Small intestine (tissue), 7 donors: ENCODE measurements around the gene PRDM10. TPM values are rescaled to one million over a fixed set of nuclear protein-coding genes. Genes with fewer than 3 reads are reported as not detected.

Source experiments
- DNase-seq, 2 donors: peaks; one replicate each; pipeline versions ENCODE4 v3.0.0 to v3.0.0-alpha.2; 2013
- FAIRE-seq: peaks from 2 replicates; lab custom pipeline; 2012; peaks lifted over from hg19 to GRCh38; lab: Jason Lieb, UNC
- H3K27ac ChIP-seq, 3 donors: one replicate each; pipeline ENCODE4 v1.5.1; 2013; ENCODE audit warnings: low read length in 2 of 3, mild to moderate bottlenecking in 2 of 3, control low read depth in 1 of 3, inconsistent platforms in 1 of 3, low read depth in 1 of 3, moderate library complexity in 1 of 3
- H3K27me3 ChIP-seq, 3 donors: one replicate each; pipeline ENCODE4 v1.6.1; 2013; ENCODE audit warnings: low read length in 3 of 3, inconsistent platforms in 1 of 3; ENCODE audit not compliant: control insufficient read depth in 3 of 3, insufficient read depth in 3 of 3
- H3K36me3 ChIP-seq, 3 donors: one replicate each; pipeline ENCODE4 v1.6.1; 2013; ENCODE audit warnings: low read length in 3 of 3, inconsistent platforms in 1 of 3, low read depth in 1 of 3, mild to moderate bottlenecking in 1 of 3, moderate library complexity in 1 of 3; ENCODE audit not compliant: control insufficient read depth in 3 of 3, insufficient read depth in 2 of 3
- H3K4me1 ChIP-seq, 3 donors: one replicate each; pipeline ENCODE4 v1.6.1; 2013; ENCODE audit warnings: low read length in 2 of 3, inconsistent platforms in 1 of 3, low read depth in 1 of 3, mild to moderate bottlenecking in 1 of 3, moderate library complexity in 1 of 3; ENCODE audit not compliant: control insufficient read depth in 3 of 3, insufficient read depth in 2 of 3
- H3K4me3 ChIP-seq, 3 donors: one replicate each; pipeline ENCODE4 v1.5.1; 2013; ENCODE audit warnings: low read length in 3 of 3, control low read depth in 1 of 3, inconsistent platforms in 1 of 3, low read depth in 1 of 3, mild to moderate bottlenecking in 1 of 3, moderate library complexity in 1 of 3
- H3K9me3 ChIP-seq, 2 donors: one replicate each; pipeline ENCODE4 v1.6.1; 2013; ENCODE audit warnings: low read depth in 1 of 2, low read length in 1 of 2; ENCODE audit not compliant: control insufficient read depth in 2 of 2, insufficient read depth in 1 of 2
- WGBS, 3 donors: extraction: QIAGEN DNeasy Blood & Tissue Kit; methylation state at CpG; one replicate each; pipeline ENCODE4 v1.1.7; 2013; 5-methylcytosine and 5-hydroxymethylcytosine counted together
- polyA plus RNA-seq, 4 donors: library from polyadenylated mRNA; stranded (reverse) in 3 of 4; unstranded in 1 of 4; fragments of 200-250 nt in 3 of 4; fragments of 120-200 nt in 1 of 4; gene quantifications; one replicate each; pipeline versions ENCODE4 v1.2.1 to v1.2.3, GENCODE V29; 2013
- donor health status: healthy with polysubstance abuse.
- donor health status: control.
- donor health status: control.
- donor health status: Bipolar disorder and iron deficiency.
- donor health status: healthy.

Gene PRDM10
- polyA plus RNA-seq, 4 donors: 2.7 to 8.8 (median 3.3) TPM

GRCh38 chr11:129944696-129945095 is 57.9 kb downstream of the PRDM10 start:
- no peak for FAIRE-seq
- Histone ChIP-seq H3K4me3 (no peak overlapping the region), H3K36me3 (peaks cover 3 to 34% (median 6%) of the 10 kb centered on the region in 3 donors), H3K9me3 (no peaks in the 10 kb centered on the region), H3K27ac (no peak overlapping the region), H3K4me1 (peaks cover 0 to 7% (median 0%) of the 10 kb centered on the region in 3 donors), H3K27me3 (no peaks in the 10 kb centered on the region)
- WGBS, 3 donors: 95 to 99% (median 98%) methylated on average over 13 to 18 of the region's 18 CpGs
- DNase-seq: no peak

GRCh38 chr11:129943036-129943435 is 59.6 kb downstream of the PRDM10 start:
- DNase-seq: peak in 1 of 2 donors; percentile 65
- Histone ChIP-seq H3K9me3 (no peaks in the 10 kb centered on the region), H3K4me1 (peaks cover 0 to 7% (median 0%) of the 10 kb centered on the region in 3 donors), H3K4me3 (no peak overlapping the region), H3K27ac (peak overlapping the region in 1 of 3 donors; percentile 1), H3K27me3 (no peaks in the 10 kb centered on the region), H3K36me3 (peaks cover 3 to 41% (median 6%) of the 10 kb centered on the region in 3 donors)
- no peak for FAIRE-seq

- WGBS, 3 donors: 87 to 94% (median 93%) methylated on average over 4 of the region's 4 CpGs
These were observed 63.1 kb downstream of the PRDM10 start for GRCh38 chr11:129939510-129939909.

GRCh38 chr11:129938764-129939163 is 63.9 kb downstream of the PRDM10 start:
- no peaks in the 10 kb centered on the region for H3K9me3 ChIP-seq
- no peak for FAIRE-seq
- H3K27ac ChIP-seq: no peak overlapping the region
- no peaks in the 10 kb centered on the region for H3K27me3 ChIP-seq
- 88 to 93% (median 91%) methylated on average over 5 of the region's 5 CpGs for WGBS, 3 donors
- H3K4me1 ChIP-seq: peaks cover 0 to 7% (median 0%) of the 10 kb centered on the region in 3 donors
- no peak for DNase-seq
- no peak overlapping the region for H3K4me3 ChIP-seq
- H3K36me3 ChIP-seq: peaks cover 3 to 22% (median 7%) of the 10 kb centered on the region in 3 donors

More at GRCh38 chr11:129939510-129939909, 63.1 kb downstream of the PRDM10 start:
- no peak for FAIRE-seq
- H3K4me3 ChIP-seq: no peak overlapping the region
- H3K27me3 ChIP-seq: no peaks in the 10 kb centered on the region
- no peak for DNase-seq
- peaks cover 3 to 21% (median 3%) of the 10 kb centered on the region in 3 donors for H3K36me3 ChIP-seq
- peaks cover 0 to 7% (median 0%) of the 10 kb centered on the region in 3 donors for H3K4me1 ChIP-seq
- no peaks in the 10 kb centered on the region for H3K9me3 ChIP-seq
- H3K27ac ChIP-seq: no peak overlapping the region

- Histone ChIP-seq H3K4me3 (no peak overlapping the region), H3K9me3 (no peaks in the 10 kb centered on the region), H3K36me3 (peaks cover 3 to 25% (median 9%) of the 10 kb centered on the region in 3 donors), H3K27me3 (no peaks in the 10 kb centered on the region), H3K27ac (no peak overlapping the region), H3K4me1 (peaks cover 0 to 6% (median 0%) of the 10 kb centered on the region in 3 donors)
- WGBS, 3 donors: 93 to 96% (median 94%) methylated on average over 4 of the region's 4 CpGs
- no peak for DNase-seq
- FAIRE-seq: no peak
These were observed 64.9 kb downstream of the PRDM10 start for GRCh38 chr11:129937592-129938238.

- FAIRE-seq (no peak), DNase-seq (no peak)
- no peaks in the 10 kb centered on the region for H3K9me3 ChIP-seq
- H3K36me3 ChIP-seq: peaks cover 0 to 29% (median 12%) of the 10 kb centered on the region in 3 donors
- no peak overlapping the region for H3K4me3 ChIP-seq
- H3K4me1 ChIP-seq: no peaks in the 10 kb centered on the region
- no peak overlapping the region for H3K27ac ChIP-seq
- H3K27me3 ChIP-seq: no peaks in the 10 kb centered on the region
- WGBS, 3 donors: 87 to 91% (median 91%) methylated on average over 3 of the region's 3 CpGs
These were observed 66.9 kb downstream of the PRDM10 start for GRCh38 chr11:129935723-129936122.

- no peak for FAIRE-seq
- no peaks in the 10 kb centered on the region for H3K4me1 ChIP-seq
- peaks cover 0 to 29% (median 13%) of the 10 kb centered on the region in 3 donors for H3K36me3 ChIP-seq
- H3K4me3 ChIP-seq: no peak overlapping the region
- WGBS, 3 donors: 95 to 97% (median 96%) methylated on average over 9 of the region's 9 CpGs
- H3K9me3 ChIP-seq: no peaks in the 10 kb centered on the region
- no peak for DNase-seq
- no peaks in the 10 kb centered on the region for H3K27me3 ChIP-seq
- no peak overlapping the region for H3K27ac ChIP-seq
These were observed 68.7 kb downstream of the PRDM10 start for GRCh38 chr11:129933891-129934290.

GRCh38 chr11:129933262-129933661 is 69.4 kb downstream of the PRDM10 start:
- H3K9me3 ChIP-seq: no peaks in the 10 kb centered on the region
- FAIRE-seq: no peak
- peaks cover 0 to 30% (median 13%) of the 10 kb centered on the region in 3 donors for H3K36me3 ChIP-seq
- H3K4me3 ChIP-seq: no peak overlapping the region
- WGBS, 3 donors: 97 to 100% (median 100%) methylated on average over 1 of the region's 1 CpG
- no peak overlapping the region for H3K27ac ChIP-seq
- DNase-seq: no peak
- no peaks in the 10 kb centered on the region for H3K4me1 ChIP-seq
- no peaks in the 10 kb centered on the region for H3K27me3 ChIP-seq
